Ascending aorta (tissue), 2 donors: ENCODE measurements around the gene TBL1XR1. TPM values are rescaled to one million over a fixed set of nuclear protein-coding genes. Genes with fewer than 3 reads are reported as not detected.

Experiments
- DNase-seq, 2 donors: peaks; one replicate each; pipeline ENCODE4 v3.0.0-alpha.2; 2019; ENCODE audit warnings: low spot score in 2 of 2
- H3K27ac ChIP-seq, 2 donors: fragments of 200-600 bp; sonication (generic); one replicate each; pipeline ENCODE4 v1.5.1; 2016 to 2017; ENCODE audit warnings: mild to moderate bottlenecking in 1 of 2
- H3K27me3 ChIP-seq: fragments of 200-600 bp; sonication (generic); one replicate; pipeline ENCODE4 v1.5.1; 2017
- H3K36me3 ChIP-seq, 2 donors: fragments of 200-600 bp; sonication (generic); one replicate each; pipeline ENCODE4 v1.5.1; 2016
- H3K4me1 ChIP-seq, 2 donors: fragments of 200-600 bp; sonication (generic); one replicate each; pipeline ENCODE4 v1.5.1; 2016 to 2017; ENCODE audit warnings: mild to moderate bottlenecking in 1 of 2
- H3K4me3 ChIP-seq, 2 donors: fragments of 200-600 bp; sonication (generic); one replicate each; pipeline ENCODE4 v1.5.1; 2016 to 2017; ENCODE audit warnings: mild to moderate bottlenecking in 1 of 2
- H3K9me3 ChIP-seq, 2 donors: fragments of 200-600 bp; sonication (generic); one replicate each; pipeline ENCODE4 v1.5.1; 2016
- CTCF ChIP-seq, 3 experiments: fragments of 200-600 bp in 2 of 3; fragments of 450-650 bp in 1 of 3; sonication (generic) in 2 of 3; IDR thresholded peaks; one replicate each; pipeline ENCODE4 v1.5.1; 2016 to 2019; ENCODE audit warnings: antibody characterized with exemption in 3 of 3, mild to moderate bottlenecking in 1 of 3, moderate library complexity in 1 of 3
- intact Hi-C: fragments of 100-400 bp; cut with DNase I; formaldehyde crosslinking; loops from one replicate; pipeline ENCODE4 v1.15.1; 2023
- total RNA-seq: library from RNA; depleted of rRNA; stranded (reverse); fragments of >200 nt; gene quantifications from one replicate; pipeline ENCODE4 v1.1.0, GENCODE V29; 2016

TBL1XR1 gene
- total RNA-seq, 1 donor from 2014 or later = 52.0 TPM

DNA sequence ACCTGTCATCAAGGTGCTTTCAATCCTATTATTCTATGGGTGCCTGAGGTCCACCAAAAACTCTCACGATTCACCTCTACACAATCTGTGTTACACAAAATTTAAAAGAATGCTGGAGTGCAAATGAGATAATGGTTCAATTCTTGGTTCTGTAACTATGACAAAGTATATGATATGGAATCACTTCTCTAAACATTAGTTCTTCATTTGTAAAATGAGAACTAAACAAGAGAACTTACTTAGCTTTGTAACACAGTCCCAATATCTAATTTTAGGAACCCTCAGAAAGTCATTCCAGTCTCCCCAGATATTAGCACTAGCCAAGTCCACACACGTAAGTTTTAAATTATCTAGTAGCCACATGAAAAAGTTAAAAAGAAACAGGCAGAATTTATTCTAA is 111.5 kb downstream of the TBL1XR1 start:
- Histone ChIP-seq H3K27me3 (no peaks in the 10 kb centered on the region), H3K4me3 (no peak overlapping the region), H3K9me3 (no peaks in the 10 kb centered on the region), H3K4me1 (peaks cover 2 to 7% of the 10 kb centered on the region in 2 donors), H3K36me3 (no peaks in the 10 kb centered on the region), H3K27ac (no peak overlapping the region)
- DNase-seq = no peak
- intact Hi-C loops = no loop called here
- no peak for TF ChIP-seq CTCF (IDR thresholded peaks at IDR 0.05)

DNA sequence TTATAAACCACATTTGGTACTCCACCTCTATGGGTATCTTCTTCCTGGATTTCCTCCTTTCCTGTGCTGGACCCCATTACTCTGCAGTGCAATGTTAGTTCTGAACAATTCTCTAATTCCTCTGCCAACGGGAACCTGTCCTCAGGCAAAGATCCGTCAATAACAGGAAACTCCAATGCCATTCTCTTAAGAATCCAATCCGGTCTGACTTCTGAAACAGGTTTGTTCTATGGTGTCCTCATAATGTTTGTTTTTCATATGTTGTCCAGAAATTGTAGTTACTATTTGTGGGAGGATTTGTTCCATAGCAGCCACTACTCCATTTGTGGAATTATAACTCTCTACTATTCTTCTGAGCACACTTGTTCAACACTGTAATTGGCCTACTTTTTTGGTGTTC is 112.7 kb downstream of the TBL1XR1 start:
- H3K9me3 ChIP-seq = no peaks in the 10 kb centered on the region
- no peak overlapping the region for H3K27ac ChIP-seq
- TF ChIP-seq CTCF (IDR thresholded peaks at IDR 0.05) = no peak

GRCh38 chr3:177080122-177080521 is 117.2 kb downstream of the TBL1XR1 start:
- Histone ChIP-seq H3K27me3 (no peaks in the 10 kb centered on the region), H3K36me3 (no peaks in the 10 kb centered on the region), H3K9me3 (no peaks in the 10 kb centered on the region), H3K27ac (no peak overlapping the region), H3K4me1 (peaks cover 0 to 5% of the 10 kb centered on the region in 2 donors), H3K4me3 (no peak overlapping the region)
- intact Hi-C loops = no loop called here
- no peak for DNase-seq
- no peak for TF ChIP-seq CTCF (IDR thresholded peaks at IDR 0.05)

More for the DNA sequence above, 112.7 kb downstream of the TBL1XR1 start:
- Histone ChIP-seq H3K4me1 (peaks cover 2 to 7% of the 10 kb centered on the region in 2 donors), H3K27me3 (no peaks in the 10 kb centered on the region), H3K36me3 (no peaks in the 10 kb centered on the region), H3K4me3 (no peak overlapping the region)
- no peak for DNase-seq
- intact Hi-C loops = no loop called here

GRCh38 chr3:177079684-177080083 is 117.6 kb downstream of the TBL1XR1 start:
- peaks cover 0 to 1% of the 10 kb centered on the region in 2 donors for H3K4me1 ChIP-seq
- H3K27ac ChIP-seq = no peak overlapping the region
- no peaks in the 10 kb centered on the region for H3K9me3 ChIP-seq
- DNase-seq = no peak
- TF ChIP-seq CTCF (IDR thresholded peaks at IDR 0.05) = no peak
- H3K36me3 ChIP-seq = no peaks in the 10 kb centered on the region
- no peaks in the 10 kb centered on the region for H3K27me3 ChIP-seq
- intact Hi-C loops = no loop called here
- no peak overlapping the region for H3K4me3 ChIP-seq

- no peaks in the 10 kb centered on the region for H3K27me3 ChIP-seq
- H3K36me3 ChIP-seq = no peaks in the 10 kb centered on the region
- H3K27ac ChIP-seq = no peak overlapping the region
- H3K4me3 ChIP-seq = no peak overlapping the region
- no peaks in the 10 kb centered on the region for H3K9me3 ChIP-seq
- no peak for DNase-seq
- no peak for TF ChIP-seq CTCF (IDR thresholded peaks at IDR 0.05)
- intact Hi-C loops = no loop called here
- peaks cover 0 to 9% of the 10 kb centered on the region in 2 donors for H3K4me1 ChIP-seq
These were observed 125.7 kb downstream of the TBL1XR1 start for GRCh38 chr3:177071496-177072156.
